ENCODE results near the gene CMTM8. TPM values are rescaled to one million over a fixed set of nuclear protein-coding genes. Genes with fewer than 3 reads are reported as not detected.

The CMTM8 gene
- total RNA-seq, 1 donor from 2014 or later = not detected

DNA sequence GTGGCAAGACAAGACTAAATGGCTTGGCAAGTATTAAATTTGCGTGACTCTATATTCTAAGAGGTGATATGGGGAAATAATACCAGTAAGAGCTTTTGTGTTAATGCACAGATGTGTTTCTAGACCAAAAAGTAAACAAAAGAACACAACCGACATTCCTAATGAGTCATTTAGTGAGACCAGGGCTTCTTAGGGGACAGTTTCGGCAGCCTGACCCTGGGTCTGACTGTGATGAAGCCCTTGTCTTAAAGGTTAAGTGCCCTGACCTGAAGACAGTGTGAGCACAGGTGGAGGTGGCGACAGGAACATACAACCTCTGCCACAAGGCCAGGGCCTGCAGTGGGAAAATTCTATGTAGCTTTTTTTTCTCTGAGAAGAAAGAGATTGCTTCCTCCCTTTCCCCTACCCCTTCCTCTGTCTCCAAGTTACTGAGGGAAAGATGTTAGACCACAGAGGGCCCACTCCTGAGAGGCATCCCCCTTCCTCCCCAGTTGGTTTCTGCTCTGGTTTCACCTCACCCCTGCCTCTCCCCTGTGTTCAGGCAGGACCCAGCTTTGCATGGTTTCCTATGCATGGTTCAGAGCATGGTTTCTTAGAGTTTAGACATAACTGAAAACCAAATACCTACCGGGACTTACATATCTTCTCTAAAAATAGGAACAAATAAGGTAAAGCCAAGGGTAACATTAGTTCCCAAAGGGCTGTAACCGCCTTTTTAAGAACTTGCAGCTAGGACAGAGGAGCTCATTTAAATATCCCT is 128.3 kb downstream of the CMTM8 start:
- H3K27me3 ChIP-seq (ENCODE audit: control insufficient read depth in 3 of 3, insufficient read depth in 3 of 3, low read length in 3 of 3) = no peaks in the 10 kb centered on the region
- no peak overlapping the region for H3K4me3 ChIP-seq (ENCODE audit: low read length in 3 of 3)
- H3K4me1 ChIP-seq (ENCODE audit: control insufficient read depth in 3 of 3, insufficient read depth in 3 of 3, low read length in 3 of 3) = no peaks in the 10 kb centered on the region
- H3K36me3 ChIP-seq (ENCODE audit: control insufficient read depth in 3 of 3, insufficient read depth in 3 of 3, low read length in 3 of 3) = no peaks in the 10 kb centered on the region
- no peaks in the 10 kb centered on the region for H3K9me3 ChIP-seq (ENCODE audit: control insufficient read depth in 3 of 3, low read length in 3 of 3)
- H3K27ac ChIP-seq (ENCODE audit: low read depth, low read length) = no peak overlapping the region
- no peak overlapping the region for H3K9ac ChIP-seq (ENCODE audit: low read depth in 1 of 3, low read length in 3 of 3)

DNA sequence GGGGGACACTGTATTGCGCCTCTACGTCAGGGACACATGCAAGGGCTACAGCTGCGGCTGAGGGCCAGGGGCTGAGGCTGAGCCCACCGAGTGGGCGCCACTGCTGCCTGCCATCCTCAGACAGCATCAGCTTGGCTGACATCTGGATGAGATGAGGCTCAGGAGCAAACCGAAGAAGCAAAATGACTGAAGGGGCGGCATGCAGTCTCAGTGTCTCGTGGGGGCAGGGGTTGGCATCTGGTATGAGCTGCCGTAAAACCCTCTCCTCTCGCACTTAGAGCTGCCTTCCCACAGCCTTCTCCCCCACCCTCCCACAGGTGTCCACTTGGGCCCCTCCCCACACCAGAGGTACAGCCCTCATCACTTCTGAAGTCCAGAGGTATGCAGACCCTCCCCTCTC is 129.0 kb downstream of the CMTM8 start:
- no peak overlapping the region for H3K27ac ChIP-seq (ENCODE audit: low read depth, low read length)
- no peaks in the 10 kb centered on the region for H3K36me3 ChIP-seq (ENCODE audit: control insufficient read depth in 3 of 3, insufficient read depth in 3 of 3, low read length in 3 of 3)
- H3K4me1 ChIP-seq (ENCODE audit: control insufficient read depth in 3 of 3, insufficient read depth in 3 of 3, low read length in 3 of 3) = no peaks in the 10 kb centered on the region
- no peak overlapping the region for H3K9ac ChIP-seq (ENCODE audit: low read depth in 1 of 3, low read length in 3 of 3)
- H3K27me3 ChIP-seq (ENCODE audit: control insufficient read depth in 3 of 3, insufficient read depth in 3 of 3, low read length in 3 of 3) = no peaks in the 10 kb centered on the region
- H3K4me3 ChIP-seq (ENCODE audit: low read length in 3 of 3) = no peak overlapping the region
- no peaks in the 10 kb centered on the region for H3K9me3 ChIP-seq (ENCODE audit: control insufficient read depth in 3 of 3, low read length in 3 of 3)

DNA sequence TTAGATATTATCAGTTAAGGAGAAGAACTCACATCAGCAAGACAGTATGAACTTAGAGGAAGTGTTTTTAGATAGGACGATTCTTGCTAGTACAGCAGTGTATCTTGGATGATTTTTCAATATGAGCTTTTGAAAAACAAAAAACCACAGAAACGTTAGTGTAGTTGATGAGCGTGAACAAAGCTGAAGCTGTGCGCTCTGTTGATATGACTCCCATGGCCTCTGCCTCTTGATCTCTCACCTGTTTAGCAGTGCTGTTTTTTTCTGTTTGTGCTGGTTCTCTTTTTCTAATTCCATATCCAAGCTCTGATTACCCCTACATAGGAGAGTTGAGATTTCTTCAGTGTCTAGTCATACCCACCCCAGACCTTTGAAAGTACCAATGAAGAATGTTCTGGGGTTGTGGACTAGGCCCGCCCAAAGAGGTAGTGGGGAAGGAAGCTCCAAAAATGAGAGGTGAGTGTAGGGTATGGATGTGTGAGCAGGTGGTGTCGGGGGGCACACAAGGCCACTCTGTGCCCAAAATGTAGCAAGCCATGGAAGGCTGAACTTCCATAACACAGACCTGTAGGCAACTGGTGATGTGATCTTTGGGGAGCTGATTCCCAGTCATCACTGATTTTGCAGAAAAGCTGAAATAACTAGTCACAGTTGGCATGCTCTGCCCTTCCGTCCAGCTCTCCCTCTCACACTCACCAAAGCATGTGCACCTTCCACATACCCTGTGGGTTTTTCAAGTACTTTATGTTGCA is 133.2 kb downstream of the CMTM8 start:
- no peak overlapping the region for H3K9ac ChIP-seq (ENCODE audit: low read depth in 1 of 3, low read length in 3 of 3)
- no peak overlapping the region for H3K27ac ChIP-seq (ENCODE audit: low read depth, low read length)
- H3K36me3 ChIP-seq (ENCODE audit: control insufficient read depth in 3 of 3, insufficient read depth in 3 of 3, low read length in 3 of 3) = no peaks in the 10 kb centered on the region
- H3K27me3 ChIP-seq (ENCODE audit: control insufficient read depth in 3 of 3, insufficient read depth in 3 of 3, low read length in 3 of 3) = no peaks in the 10 kb centered on the region
- H3K9me3 ChIP-seq (ENCODE audit: control insufficient read depth in 3 of 3, low read length in 3 of 3) = no peaks in the 10 kb centered on the region
- no peak overlapping the region for H3K4me3 ChIP-seq (ENCODE audit: low read length in 3 of 3)
- no peaks in the 10 kb centered on the region for H3K4me1 ChIP-seq (ENCODE audit: control insufficient read depth in 3 of 3, insufficient read depth in 3 of 3, low read length in 3 of 3)

DNA sequence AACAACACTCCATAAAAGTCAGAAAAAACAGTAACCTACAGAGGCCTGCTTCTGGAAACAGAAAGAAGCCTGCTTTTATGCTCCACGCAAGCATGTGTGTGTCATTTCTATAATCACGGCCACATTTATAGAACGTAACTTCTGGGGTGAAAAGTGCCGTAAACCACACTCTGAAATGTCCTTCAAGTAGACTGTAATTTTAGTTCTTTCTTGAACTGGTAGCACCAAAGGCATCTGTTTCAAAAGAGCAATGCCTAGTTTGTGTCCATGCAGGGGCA is 133.7 kb downstream of the CMTM8 start:
- no peak overlapping the region for H3K4me3 ChIP-seq (ENCODE audit: low read length in 3 of 3)
- no peaks in the 10 kb centered on the region for H3K9me3 ChIP-seq (ENCODE audit: control insufficient read depth in 3 of 3, low read length in 3 of 3)
- no peak overlapping the region for H3K27ac ChIP-seq (ENCODE audit: low read depth, low read length)
- no peaks in the 10 kb centered on the region for H3K4me1 ChIP-seq (ENCODE audit: control insufficient read depth in 3 of 3, insufficient read depth in 3 of 3, low read length in 3 of 3)
- no peak overlapping the region for H3K9ac ChIP-seq (ENCODE audit: low read depth in 1 of 3, low read length in 3 of 3)
- H3K27me3 ChIP-seq (ENCODE audit: control insufficient read depth in 3 of 3, insufficient read depth in 3 of 3, low read length in 3 of 3) = no peaks in the 10 kb centered on the region
- H3K36me3 ChIP-seq (ENCODE audit: control insufficient read depth in 3 of 3, insufficient read depth in 3 of 3, low read length in 3 of 3) = no peaks in the 10 kb centered on the region

- no peaks in the 10 kb centered on the region for H3K9me3 ChIP-seq (ENCODE audit: control insufficient read depth in 3 of 3, low read length in 3 of 3)
- no peak overlapping the region for H3K27ac ChIP-seq (ENCODE audit: low read depth, low read length)
- no peaks in the 10 kb centered on the region for H3K27me3 ChIP-seq (ENCODE audit: control insufficient read depth in 3 of 3, insufficient read depth in 3 of 3, low read length in 3 of 3)
- no peak overlapping the region for H3K9ac ChIP-seq (ENCODE audit: low read depth in 1 of 3, low read length in 3 of 3)
- H3K36me3 ChIP-seq (ENCODE audit: control insufficient read depth in 3 of 3, insufficient read depth in 3 of 3, low read length in 3 of 3) = no peaks in the 10 kb centered on the region
- no peak overlapping the region for H3K4me3 ChIP-seq (ENCODE audit: low read length in 3 of 3)
- H3K4me1 ChIP-seq (ENCODE audit: control insufficient read depth in 3 of 3, insufficient read depth in 3 of 3, low read length in 3 of 3) = no peaks in the 10 kb centered on the region
Measured at GRCh38 chr3:32373276-32373675, 134.8 kb downstream of the CMTM8 start.

DNA sequence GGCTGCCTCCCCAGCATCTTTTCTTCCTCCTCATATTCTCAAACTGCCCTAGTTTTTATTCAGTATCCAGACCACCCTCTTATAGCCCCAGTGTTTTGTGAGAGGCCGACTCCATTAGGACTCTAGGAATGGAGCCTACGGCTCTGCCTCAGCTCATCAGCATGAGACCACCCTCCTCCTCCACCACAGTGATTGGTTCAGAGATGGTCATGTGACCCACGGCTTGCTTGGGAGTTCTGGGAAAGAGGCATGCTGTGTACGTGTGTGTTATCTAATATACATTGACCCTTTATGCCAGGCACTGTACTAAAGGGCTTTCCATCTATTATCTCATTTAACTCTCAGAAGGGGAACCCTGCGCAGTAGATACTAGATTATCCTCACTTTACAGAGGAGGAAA is 135.4 kb downstream of the CMTM8 start:
- no peak overlapping the region for H3K9ac ChIP-seq (ENCODE audit: low read depth in 1 of 3, low read length in 3 of 3)
- no peaks in the 10 kb centered on the region for H3K27me3 ChIP-seq (ENCODE audit: control insufficient read depth in 3 of 3, insufficient read depth in 3 of 3, low read length in 3 of 3)
- no peaks in the 10 kb centered on the region for H3K36me3 ChIP-seq (ENCODE audit: control insufficient read depth in 3 of 3, insufficient read depth in 3 of 3, low read length in 3 of 3)
- H3K4me3 ChIP-seq (ENCODE audit: low read length in 3 of 3) = no peak overlapping the region
- no peaks in the 10 kb centered on the region for H3K9me3 ChIP-seq (ENCODE audit: control insufficient read depth in 3 of 3, low read length in 3 of 3)
- H3K27ac ChIP-seq (ENCODE audit: low read depth, low read length) = no peak overlapping the region
- no peaks in the 10 kb centered on the region for H3K4me1 ChIP-seq (ENCODE audit: control insufficient read depth in 3 of 3, insufficient read depth in 3 of 3, low read length in 3 of 3)

DNA sequence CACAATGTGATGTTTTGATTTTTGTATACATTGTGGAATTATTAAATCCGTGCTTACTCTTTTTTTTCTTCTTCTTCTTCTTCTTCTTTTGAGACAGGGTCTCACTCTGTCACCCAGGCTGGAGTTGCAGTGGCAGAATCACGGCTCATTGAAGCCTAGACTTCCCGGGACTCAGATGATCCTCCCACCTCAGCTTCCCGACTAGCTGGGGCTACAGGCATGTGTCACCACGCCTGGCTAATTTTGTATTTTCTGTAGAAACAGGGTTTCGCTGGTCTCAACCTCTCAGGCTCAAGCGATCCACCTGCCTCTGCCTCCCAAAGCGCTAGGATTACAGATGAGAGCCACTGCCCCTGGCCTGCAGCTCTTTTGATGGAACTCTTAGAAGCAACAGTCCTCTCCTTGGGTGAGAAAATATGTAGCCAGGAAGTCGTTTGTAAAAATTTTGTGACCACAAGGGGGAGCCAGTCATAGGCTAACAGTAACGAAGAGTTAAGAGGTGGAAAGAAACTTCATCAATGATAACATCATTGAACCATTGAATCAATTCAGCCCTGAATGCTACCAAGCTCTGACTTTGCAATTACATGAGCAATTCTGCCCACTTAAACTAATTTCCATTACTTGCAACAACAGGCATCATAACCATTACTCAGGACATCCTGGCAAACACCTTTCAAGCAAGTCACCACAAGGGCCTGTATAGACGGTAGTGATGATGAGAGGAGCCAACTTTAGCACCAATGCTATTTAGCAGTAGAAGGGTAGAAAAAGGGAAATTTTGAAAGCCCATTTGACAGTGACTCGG is 136.5 kb downstream of the CMTM8 start:
- no peaks in the 10 kb centered on the region for H3K36me3 ChIP-seq (ENCODE audit: control insufficient read depth in 3 of 3, insufficient read depth in 3 of 3, low read length in 3 of 3)
- no peak overlapping the region for H3K4me3 ChIP-seq (ENCODE audit: low read length in 3 of 3)
- no peak overlapping the region for H3K27ac ChIP-seq (ENCODE audit: low read depth, low read length)
- H3K4me1 ChIP-seq (ENCODE audit: control insufficient read depth in 3 of 3, insufficient read depth in 3 of 3, low read length in 3 of 3) = no peaks in the 10 kb centered on the region
- no peaks in the 10 kb centered on the region for H3K27me3 ChIP-seq (ENCODE audit: control insufficient read depth in 3 of 3, insufficient read depth in 3 of 3, low read length in 3 of 3)
- no peak overlapping the region for H3K9ac ChIP-seq (ENCODE audit: low read depth in 1 of 3, low read length in 3 of 3)
- no peaks in the 10 kb centered on the region for H3K9me3 ChIP-seq (ENCODE audit: control insufficient read depth in 3 of 3, low read length in 3 of 3)

DNA sequence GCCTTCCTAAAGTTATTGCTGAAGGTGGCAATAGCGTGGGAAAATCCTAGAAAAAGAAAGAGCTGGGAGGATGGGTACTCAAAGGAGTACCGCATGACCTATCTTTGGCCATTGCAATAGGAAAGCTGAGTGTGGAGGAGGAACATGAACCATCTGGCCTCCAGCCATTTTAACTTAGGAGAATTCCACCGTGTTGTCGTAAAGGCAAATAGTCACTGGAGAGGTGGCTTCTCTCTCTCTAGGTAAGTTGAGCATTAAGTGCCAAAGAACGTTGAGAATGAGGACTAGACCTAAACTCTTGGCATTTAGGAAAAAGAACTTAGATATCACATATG is 137.1 kb downstream of the CMTM8 start:
- no peak overlapping the region for H3K9ac ChIP-seq (ENCODE audit: low read depth in 1 of 3, low read length in 3 of 3)
- H3K9me3 ChIP-seq (ENCODE audit: control insufficient read depth in 3 of 3, low read length in 3 of 3) = no peaks in the 10 kb centered on the region
- no peak overlapping the region for H3K27ac ChIP-seq (ENCODE audit: low read depth, low read length)
- H3K4me3 ChIP-seq (ENCODE audit: low read length in 3 of 3) = no peak overlapping the region
- H3K4me1 ChIP-seq (ENCODE audit: control insufficient read depth in 3 of 3, insufficient read depth in 3 of 3, low read length in 3 of 3) = no peaks in the 10 kb centered on the region
- H3K36me3 ChIP-seq (ENCODE audit: control insufficient read depth in 3 of 3, insufficient read depth in 3 of 3, low read length in 3 of 3) = no peaks in the 10 kb centered on the region
- no peaks in the 10 kb centered on the region for H3K27me3 ChIP-seq (ENCODE audit: control insufficient read depth in 3 of 3, insufficient read depth in 3 of 3, low read length in 3 of 3)

GRCh38 chr3:32376115-32376514 is 137.6 kb downstream of the CMTM8 start:
- Histone ChIP-seq H3K36me3 (ENCODE audit: control insufficient read depth in 3 of 3, insufficient read depth in 3 of 3, low read length in 3 of 3) (no peaks in the 10 kb centered on the region), H3K27ac (ENCODE audit: low read depth, low read length) (no peak overlapping the region), H3K9me3 (ENCODE audit: control insufficient read depth in 3 of 3, low read length in 3 of 3) (no peaks in the 10 kb centered on the region), H3K9ac (ENCODE audit: low read depth in 1 of 3, low read length in 3 of 3) (no peak overlapping the region), H3K4me1 (ENCODE audit: control insufficient read depth in 3 of 3, insufficient read depth in 3 of 3, low read length in 3 of 3) (no peaks in the 10 kb centered on the region), H3K4me3 (ENCODE audit: low read length in 3 of 3) (no peak overlapping the region), H3K27me3 (ENCODE audit: control insufficient read depth in 3 of 3, insufficient read depth in 3 of 3, low read length in 3 of 3) (no peaks in the 10 kb centered on the region)

- Histone ChIP-seq H3K4me3 (ENCODE audit: low read length in 3 of 3) (no peak overlapping the region), H3K27me3 (ENCODE audit: control insufficient read depth in 3 of 3, insufficient read depth in 3 of 3, low read length in 3 of 3) (no peaks in the 10 kb centered on the region)
Measured at GRCh38 chr3:32379831-32380500, 141.5 kb downstream of the CMTM8 start.

More at GRCh38 chr3:32379831-32380500, 141.5 kb downstream of the CMTM8 start:
- Histone ChIP-seq H3K9me3 (ENCODE audit: control insufficient read depth in 3 of 3, low read length in 3 of 3) (no peaks in the 10 kb centered on the region), H3K9ac (ENCODE audit: low read depth in 1 of 3, low read length in 3 of 3) (no peak overlapping the region), H3K4me1 (ENCODE audit: control insufficient read depth in 3 of 3, insufficient read depth in 3 of 3, low read length in 3 of 3) (no peaks in the 10 kb centered on the region), H3K27ac (ENCODE audit: low read depth, low read length) (no peak overlapping the region), H3K36me3 (ENCODE audit: control insufficient read depth in 3 of 3, insufficient read depth in 3 of 3, low read length in 3 of 3) (no peaks in the 10 kb centered on the region)

Data from skeletal muscle tissue (tissue), 4 donors.